Activated naive CD4-positive, alpha-beta T cell treated with anti-CD3 and anti-CD28 coated beads for 36 hours (primary cell): ENCODE measurements around the gene NKD1. TPM values are rescaled to one million over a fixed set of nuclear protein-coding genes. Genes with fewer than 3 reads are reported as not detected.
A peak's percentile ranks its signal among the peaks of the same experiment; 100 is the strongest.

Experiments
- CTCF ChIA-PET: fragments of 350-600 bp; sonication (Branson Sonifier 250); formaldehyde crosslinking; loops from one replicate; lab custom pipeline; 2021; ENCODE audit warnings: antibody characterized with exemption; lab: Charles Lee
- DNase-seq: peaks from one replicate; pipeline ENCODE4 v3.0.0-alpha.2; 2020
- H3K27ac Mint-ChIP-seq: one replicate; pipeline ENCODE4 v1.8.0; 2021; ENCODE audit warnings: mild to moderate bottlenecking, mixed read lengths
- H3K27me3 Mint-ChIP-seq: one replicate; pipeline ENCODE4 v1.8.0; 2021; ENCODE audit warnings: low read depth, mixed read lengths
- H3K36me3 Mint-ChIP-seq: one replicate; pipeline ENCODE4 v1.8.0; 2021; ENCODE audit warnings: low read depth, mixed read lengths
- H3K4me1 Mint-ChIP-seq: one replicate; pipeline ENCODE4 v1.8.0; 2021; ENCODE audit warnings: low read depth, mixed read lengths
- H3K4me3 Mint-ChIP-seq: one replicate; pipeline ENCODE4 v1.8.0; 2021; ENCODE audit warnings: mild to moderate bottlenecking, moderate library complexity, mixed read lengths
- H3K9me3 Mint-ChIP-seq: one replicate; pipeline ENCODE4 v1.8.0; 2021; ENCODE audit warnings: mixed read lengths
- intact Hi-C: fragments of 100-400 bp; cut with micrococcal nuclease; formaldehyde crosslinking; loops from one replicate; pipeline ENCODE4 v1.15.1; 2023
- total RNA-seq, 2 experiments: library from RNA; stranded (reverse); gene quantifications; one replicate each; pipeline ENCODE4 v1.2.3, GENCODE V29; 2021

The NKD1 gene
- total RNA-seq, 2 experiments from 2014 or later, result 2.6 to 3.2 TPM

- CTCF ChIA-PET, result interaction anchor here (0.9 to 1.5 kb wide), 4 partner anchors 10 to 203 kb away, joined by 3 to 7 read pairs (median 4); no protein-coding TSS in a partner anchor
- DNase-seq, result peak; percentile 38
- no peaks in the 10 kb centered on the region for H3K9me3 Mint-ChIP-seq
- intact Hi-C loops, result loop anchor here (2.0 to 5.0 kb wide), 2 partner anchors 55 to 144 kb away; partner anchors contain the start of gene NKD1
- H3K36me3 Mint-ChIP-seq, result no peaks in the 10 kb centered on the region
- H3K27me3 Mint-ChIP-seq, result no peaks in the 10 kb centered on the region
- H3K27ac Mint-ChIP-seq, result peak overlapping the region; percentile 67
- no peak overlapping the region for H3K4me3 Mint-ChIP-seq
- H3K4me1 Mint-ChIP-seq, result peaks cover 44% of the 10 kb centered on the region
These were observed 55.2 kb downstream of the NKD1 start for GRCh38 chr16:50603206-50604064.

- CTCF ChIA-PET, result interaction anchor here (0.9 to 1.5 kb wide), 5 partner anchors 11 to 203 kb away, joined by 3 to 7 read pairs (median 3); no protein-coding TSS in a partner anchor
These were observed 55.8 kb downstream of the NKD1 start for GRCh38 chr16:50604065-50604418.

GRCh38 chr16:50604610-50605009, 56.4 kb downstream of the NKD1 start:
- H3K27ac Mint-ChIP-seq, result no peak overlapping the region
- no peak for DNase-seq
- peaks cover 37% of the 10 kb centered on the region for H3K4me1 Mint-ChIP-seq
- no peaks in the 10 kb centered on the region for H3K27me3 Mint-ChIP-seq
- no peaks in the 10 kb centered on the region for H3K9me3 Mint-ChIP-seq
- no peak overlapping the region for H3K4me3 Mint-ChIP-seq
- no peaks in the 10 kb centered on the region for H3K36me3 Mint-ChIP-seq
- intact Hi-C loops, result loop anchor here (5.0 kb wide), 1 partner anchor 143 kb away; no protein-coding TSS in a partner anchor
- CTCF ChIA-PET, result interaction anchor here (0.7 to 1.5 kb wide), 5 partner anchors 13 to 202 kb away, joined by 3 to 7 read pairs (median 3); no protein-coding TSS in a partner anchor

More at GRCh38 chr16:50604065-50604418, 55.8 kb downstream of the NKD1 start:
- H3K4me3 Mint-ChIP-seq, result no peak overlapping the region
- H3K27ac Mint-ChIP-seq, result no peak overlapping the region
- no peaks in the 10 kb centered on the region for H3K36me3 Mint-ChIP-seq
- no peak for DNase-seq
- intact Hi-C loops, result loop anchor here (5.0 kb wide), 1 partner anchor 143 kb away; no protein-coding TSS in a partner anchor
- no peaks in the 10 kb centered on the region for H3K9me3 Mint-ChIP-seq
- no peaks in the 10 kb centered on the region for H3K27me3 Mint-ChIP-seq
- H3K4me1 Mint-ChIP-seq, result peaks cover 42% of the 10 kb centered on the region

- no peak for DNase-seq
- Mint-ChIP-seq H3K36me3 (no peaks in the 10 kb centered on the region), H3K4me3 (no peak overlapping the region), H3K9me3 (no peaks in the 10 kb centered on the region), H3K27me3 (no peaks in the 10 kb centered on the region), H3K4me1 (peaks cover 28% of the 10 kb centered on the region), H3K27ac (no peak overlapping the region)
- intact Hi-C loops, result no loop called here
- CTCF ChIA-PET, result interaction anchor here (1.3 kb wide), 1 partner anchor 10 kb away, joined by 4 read pairs; no protein-coding TSS in a partner anchor
These were observed 57.7 kb downstream of the NKD1 start for GRCh38 chr16:50605733-50606430.

GRCh38 chr16:50606431-50607050, 58.3 kb downstream of the NKD1 start:
- intact Hi-C loops, result no loop called here
- Mint-ChIP-seq H3K4me1 (peaks cover 25% of the 10 kb centered on the region), H3K9me3 (no peaks in the 10 kb centered on the region), H3K36me3 (no peaks in the 10 kb centered on the region), H3K27ac (no peak overlapping the region), H3K27me3 (no peaks in the 10 kb centered on the region), H3K4me3 (no peak overlapping the region)
- no peak for DNase-seq
- CTCF ChIA-PET, result interaction anchor here (1.3 kb wide), 1 partner anchor 10 kb away, joined by 4 read pairs; no protein-coding TSS in a partner anchor

GRCh38 chr16:50607051-50607431, 58.8 kb downstream of the NKD1 start:
- no peak overlapping the region for H3K4me3 Mint-ChIP-seq
- no peaks in the 10 kb centered on the region for H3K9me3 Mint-ChIP-seq
- peaks cover 23% of the 10 kb centered on the region for H3K4me1 Mint-ChIP-seq
- intact Hi-C loops, result no loop called here
- no peaks in the 10 kb centered on the region for H3K27me3 Mint-ChIP-seq
- CTCF ChIA-PET, result interaction anchor here (1.3 kb wide), 1 partner anchor 9 kb away, joined by 4 read pairs; no protein-coding TSS in a partner anchor
- H3K27ac Mint-ChIP-seq, result no peak overlapping the region
- DNase-seq, result no peak
- H3K36me3 Mint-ChIP-seq, result no peaks in the 10 kb centered on the region

GRCh38 chr16:50607447-50607846, 59.3 kb downstream of the NKD1 start:
- H3K4me1 Mint-ChIP-seq, result peaks cover 19% of the 10 kb centered on the region
- CTCF ChIA-PET, result no interaction called here
- H3K36me3 Mint-ChIP-seq, result no peaks in the 10 kb centered on the region
- no peak for DNase-seq
- no peaks in the 10 kb centered on the region for H3K9me3 Mint-ChIP-seq
- intact Hi-C loops, result no loop called here
- H3K27me3 Mint-ChIP-seq, result no peaks in the 10 kb centered on the region
- H3K27ac Mint-ChIP-seq, result no peak overlapping the region
- H3K4me3 Mint-ChIP-seq, result no peak overlapping the region

- CTCF ChIA-PET, result interaction anchor here (1.5 kb wide), 1 partner anchor 57 kb away, joined by 5 read pairs; no protein-coding TSS in a partner anchor
- Mint-ChIP-seq H3K9me3 (no peaks in the 10 kb centered on the region), H3K27ac (no peak overlapping the region), H3K4me3 (no peak overlapping the region), H3K27me3 (no peaks in the 10 kb centered on the region), H3K36me3 (no peaks in the 10 kb centered on the region), H3K4me1 (peaks cover 13% of the 10 kb centered on the region)
- intact Hi-C loops, result no loop called here
- no peak for DNase-seq
These were observed 59.9 kb downstream of the NKD1 start for GRCh38 chr16:50607970-50608557.

GRCh38 chr16:50609049-50609448, 60.9 kb downstream of the NKD1 start:
- H3K27ac Mint-ChIP-seq, result no peak overlapping the region
- H3K4me3 Mint-ChIP-seq, result no peak overlapping the region
- CTCF ChIA-PET, result interaction anchor here (1.1 to 1.5 kb wide), 4 partner anchors 15 to 59 kb away, joined by 3 to 5 read pairs (median 4); no protein-coding TSS in a partner anchor
- no peak for DNase-seq
- no peaks in the 10 kb centered on the region for H3K9me3 Mint-ChIP-seq
- H3K4me1 Mint-ChIP-seq, result peaks cover 6% of the 10 kb centered on the region
- intact Hi-C loops, result no loop called here
- H3K27me3 Mint-ChIP-seq, result no peaks in the 10 kb centered on the region
- no peaks in the 10 kb centered on the region for H3K36me3 Mint-ChIP-seq

- H3K9me3 Mint-ChIP-seq, result no peaks in the 10 kb centered on the region
- no peak overlapping the region for H3K4me3 Mint-ChIP-seq
- H3K4me1 Mint-ChIP-seq, result peaks cover 6% of the 10 kb centered on the region
- DNase-seq, result no peak
- no peaks in the 10 kb centered on the region for H3K27me3 Mint-ChIP-seq
- intact Hi-C loops, result no loop called here
- H3K36me3 Mint-ChIP-seq, result no peaks in the 10 kb centered on the region
- no peak overlapping the region for H3K27ac Mint-ChIP-seq
- CTCF ChIA-PET, result interaction anchor here (1.1 to 1.5 kb wide), 4 partner anchors 14 to 59 kb away, joined by 3 to 5 read pairs (median 4); no protein-coding TSS in a partner anchor
These were observed 61.3 kb downstream of the NKD1 start for GRCh38 chr16:50609471-50609870.
